ENCODE results near the gene SDK1. TPM values are rescaled to one million over a fixed set of nuclear protein-coding genes. Genes with fewer than 3 reads are reported as not detected.

The SDK1 gene
- total RNA-seq, 1 donor: 0.27 TPM

DNA sequence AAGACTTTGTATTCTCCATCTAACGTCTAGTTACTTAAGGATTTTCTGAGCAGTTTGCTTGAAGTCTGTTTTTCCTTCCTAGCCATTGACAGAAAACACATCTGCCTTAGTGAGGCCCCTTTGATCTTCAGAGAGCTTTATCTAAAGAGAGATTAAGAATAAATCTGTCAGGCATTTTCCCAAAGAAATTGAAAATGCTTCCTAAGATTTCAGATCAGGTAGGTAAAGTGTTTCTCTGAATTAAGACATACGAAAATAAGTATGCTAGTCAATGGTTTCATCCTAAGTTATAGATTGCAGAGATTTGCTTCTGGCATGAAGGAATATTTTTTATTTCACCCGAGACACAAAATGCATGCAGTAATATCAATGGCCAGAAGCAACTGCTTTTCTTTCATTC is 168.6 kb downstream of the SDK1 start:
- H3K4me3 ChIP-seq (ENCODE audit: low read depth, low read length): no peak overlapping the region
- TF ChIP-seq, protein P1, sequence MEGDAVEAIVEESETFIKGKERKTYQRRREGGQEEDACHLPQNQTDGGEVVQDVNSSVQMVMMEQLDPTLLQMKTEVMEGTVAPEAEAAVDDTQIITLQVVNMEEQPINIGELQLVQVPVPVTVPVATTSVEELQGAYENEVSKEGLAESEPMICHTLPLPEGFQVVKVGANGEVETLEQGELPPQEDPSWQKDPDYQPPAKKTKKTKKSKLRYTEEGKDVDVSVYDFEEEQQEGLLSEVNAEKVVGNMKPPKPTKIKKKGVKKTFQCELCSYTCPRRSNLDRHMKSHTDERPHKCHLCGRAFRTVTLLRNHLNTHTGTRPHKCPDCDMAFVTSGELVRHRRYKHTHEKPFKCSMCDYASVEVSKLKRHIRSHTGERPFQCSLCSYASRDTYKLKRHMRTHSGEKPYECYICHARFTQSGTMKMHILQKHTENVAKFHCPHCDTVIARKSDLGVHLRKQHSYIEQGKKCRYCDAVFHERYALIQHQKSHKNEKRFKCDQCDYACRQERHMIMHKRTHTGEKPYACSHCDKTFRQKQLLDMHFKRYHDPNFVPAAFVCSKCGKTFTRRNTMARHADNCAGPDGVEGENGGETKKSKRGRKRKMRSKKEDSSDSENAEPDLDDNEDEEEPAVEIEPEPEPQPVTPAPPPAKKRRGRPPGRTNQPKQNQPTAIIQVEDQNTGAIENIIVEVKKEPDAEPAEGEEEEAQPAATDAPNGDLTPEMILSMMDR (IDR thresholded peaks at IDR 0.05; ENCODE audit: insufficient read depth, low read length): no peak
- DNase-seq (ENCODE audit: low read depth): no peak

DNA sequence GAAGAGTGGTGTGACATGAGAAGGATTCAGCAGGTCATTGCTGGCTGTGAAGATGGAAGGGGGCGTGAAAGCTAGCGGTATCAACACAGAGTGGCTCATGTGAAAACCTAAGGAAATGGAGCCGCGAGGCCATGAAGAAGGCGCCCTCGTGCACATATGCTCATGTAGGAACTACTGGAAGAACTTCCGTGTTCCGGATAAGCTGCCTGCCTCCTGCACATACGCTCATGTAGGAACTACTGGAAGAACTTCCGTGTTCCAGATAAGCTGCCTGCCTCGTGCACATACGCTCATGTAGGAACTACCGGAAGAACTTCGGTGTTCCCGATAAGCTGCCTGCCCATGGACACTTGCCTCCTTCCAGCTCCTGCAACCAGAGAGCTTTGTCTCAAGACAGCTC is 179.1 kb downstream of the SDK1 start:
- TF ChIP-seq, protein P1 (IDR thresholded peaks at IDR 0.05; ENCODE audit: insufficient read depth, low read length): no peak
- no peak overlapping the region for H3K4me3 ChIP-seq (ENCODE audit: low read depth, low read length)
- no peak for DNase-seq (ENCODE audit: low read depth)

DNA sequence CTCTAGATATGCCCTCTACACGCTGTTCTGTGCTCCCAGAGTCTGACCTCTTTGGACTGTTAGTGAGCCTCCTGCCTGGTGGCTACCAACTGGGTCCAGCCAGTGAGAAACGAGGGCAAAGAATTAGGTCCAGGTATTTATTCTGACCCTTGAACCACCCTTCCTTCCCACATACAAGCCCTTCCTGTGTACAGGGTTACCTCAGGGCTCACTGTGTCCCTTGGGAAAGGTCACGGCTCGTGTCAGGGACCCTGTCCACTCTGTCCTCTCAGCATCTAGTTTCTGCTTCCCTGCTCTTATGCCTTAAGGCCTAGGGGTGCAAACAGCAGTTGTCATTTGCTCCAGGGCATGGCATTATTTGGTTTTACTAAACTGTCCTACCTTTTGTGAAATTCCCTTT is 180.4 kb downstream of the SDK1 start:
- TF ChIP-seq, protein P1 (IDR thresholded peaks at IDR 0.05; ENCODE audit: insufficient read depth, low read length): no peak
- DNase-seq (ENCODE audit: low read depth): no peak
- no peak overlapping the region for H3K4me3 ChIP-seq (ENCODE audit: low read depth, low read length)

DNA sequence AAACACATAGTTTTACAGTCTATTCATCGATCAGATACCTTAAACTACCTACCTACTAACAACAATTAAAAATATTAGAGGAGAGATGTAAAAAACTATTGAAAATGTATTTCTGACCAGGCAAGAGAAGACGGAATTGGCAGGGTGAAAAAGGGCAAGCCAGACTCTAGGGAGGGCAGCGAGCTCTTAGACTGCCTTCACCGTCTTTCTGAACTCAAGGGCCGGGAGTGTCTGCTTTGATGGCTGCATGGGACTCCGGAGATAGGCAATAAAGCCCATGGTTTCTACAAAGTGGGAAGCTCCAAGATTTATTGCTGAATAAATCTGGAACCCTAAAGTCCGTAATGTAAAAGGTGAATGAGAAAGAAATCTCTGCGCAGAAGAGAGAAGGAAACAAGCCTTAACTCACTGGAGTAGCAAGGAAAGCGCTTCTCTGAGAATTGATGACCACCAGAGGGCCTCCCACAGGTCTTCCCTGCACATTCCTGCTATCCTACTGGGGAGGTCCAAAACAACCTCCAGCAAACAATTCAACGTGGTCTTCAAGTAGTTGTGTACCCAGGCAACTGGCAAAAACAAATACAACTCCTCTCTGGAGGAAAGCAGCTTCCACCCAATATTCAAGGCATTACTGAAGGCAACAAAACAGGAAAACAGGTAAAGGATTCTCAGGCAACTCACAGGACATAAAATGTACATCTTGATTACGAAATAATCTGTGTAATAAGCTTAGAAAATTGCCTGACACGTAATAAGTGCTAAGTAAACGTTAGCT is 181.3 kb downstream of the SDK1 start:
- TF ChIP-seq, protein P1 (IDR thresholded peaks at IDR 0.05; ENCODE audit: insufficient read depth, low read length): peak; percentile 46
- H3K4me3 ChIP-seq (ENCODE audit: low read depth, low read length): no peak overlapping the region
- DNase-seq (ENCODE audit: low read depth): peak; percentile 9

DNA sequence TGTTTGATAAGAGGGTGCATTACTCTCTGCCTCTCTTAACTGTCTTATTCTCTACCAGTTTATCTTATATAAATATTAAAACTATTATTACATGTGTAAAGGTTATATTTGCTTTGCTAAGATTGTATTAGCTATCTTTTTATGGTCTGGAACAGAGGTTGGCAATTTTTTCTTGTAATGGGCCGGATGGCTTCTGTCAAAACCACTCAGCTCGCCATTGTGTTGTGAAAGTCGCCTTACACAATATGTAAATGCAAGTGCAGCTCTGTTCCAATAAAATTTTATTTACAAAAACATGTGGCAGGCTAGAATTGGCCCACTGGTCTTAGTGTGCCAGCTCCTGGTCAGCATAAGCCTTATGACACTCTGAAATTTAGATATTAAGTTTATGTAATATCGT is 185.8 kb downstream of the SDK1 start:
- no peak for DNase-seq (ENCODE audit: low read depth)
- TF ChIP-seq, protein P1 (IDR thresholded peaks at IDR 0.05; ENCODE audit: insufficient read depth, low read length): no peak
- H3K4me3 ChIP-seq (ENCODE audit: low read depth, low read length): no peak overlapping the region

DNA sequence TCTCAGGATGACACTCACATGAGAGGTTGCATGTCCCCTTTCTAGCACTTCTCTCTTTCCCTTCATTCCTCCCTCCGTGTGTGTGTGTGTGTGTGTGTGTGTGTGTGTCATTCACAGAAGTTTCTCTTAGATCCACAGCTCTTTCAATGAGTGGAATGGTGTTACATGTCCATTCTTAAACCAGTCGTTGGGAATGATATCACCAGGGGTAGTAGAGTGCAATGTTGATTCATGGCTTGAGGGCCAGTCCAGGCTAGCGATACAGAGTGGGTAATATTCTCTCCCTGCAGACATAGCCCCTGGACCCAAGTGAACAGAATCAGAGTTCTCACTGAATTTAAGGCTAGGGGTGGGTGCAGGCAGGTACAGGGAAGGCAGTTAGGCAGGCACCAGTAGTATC is 187.8 kb downstream of the SDK1 start:
- DNase-seq (ENCODE audit: low read depth): no peak
- no peak overlapping the region for H3K4me3 ChIP-seq (ENCODE audit: low read depth, low read length)
- TF ChIP-seq, protein P1 (IDR thresholded peaks at IDR 0.05; ENCODE audit: insufficient read depth, low read length): no peak

DNA sequence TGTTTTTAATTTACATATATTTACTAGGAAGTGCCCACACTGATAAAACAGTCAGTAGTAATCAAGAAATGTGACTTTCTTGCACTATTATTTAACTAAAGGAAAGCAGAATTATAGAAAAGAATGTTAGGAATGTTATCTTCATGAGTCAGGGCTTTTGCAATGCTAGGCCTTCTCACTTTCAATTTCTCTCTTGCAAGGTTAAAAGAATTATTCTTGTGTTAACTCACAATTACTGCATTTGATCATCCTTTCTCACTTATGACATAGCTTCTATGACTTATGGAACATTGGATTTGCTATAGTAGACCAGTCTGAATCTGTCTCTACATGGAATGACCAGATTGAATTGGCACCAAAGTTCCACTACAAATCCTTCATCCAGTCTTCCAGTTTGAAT is 192.4 kb downstream of the SDK1 start:
- no peak overlapping the region for H3K4me3 ChIP-seq (ENCODE audit: low read depth, low read length)
- TF ChIP-seq, protein P1 (IDR thresholded peaks at IDR 0.05; ENCODE audit: insufficient read depth, low read length): no peak
- peak; percentile 59 for DNase-seq (ENCODE audit: low read depth)

Data from fibroblast of the aortic adventitia (primary cell).